Stimulated activated CD4-positive, alpha-beta T cell treated with anti-CD3 and anti-CD28 coated beads, Interleukin-15, amount 100 ng/mL, for 24 hours (primary cell): Measurements from ENCODE around the gene PRPF40B.

Experiments
- DNase-seq: peaks from one replicate; pipeline ENCODE4 v3.0.0-alpha.2; 2020

PRPF40B gene

DNA sequence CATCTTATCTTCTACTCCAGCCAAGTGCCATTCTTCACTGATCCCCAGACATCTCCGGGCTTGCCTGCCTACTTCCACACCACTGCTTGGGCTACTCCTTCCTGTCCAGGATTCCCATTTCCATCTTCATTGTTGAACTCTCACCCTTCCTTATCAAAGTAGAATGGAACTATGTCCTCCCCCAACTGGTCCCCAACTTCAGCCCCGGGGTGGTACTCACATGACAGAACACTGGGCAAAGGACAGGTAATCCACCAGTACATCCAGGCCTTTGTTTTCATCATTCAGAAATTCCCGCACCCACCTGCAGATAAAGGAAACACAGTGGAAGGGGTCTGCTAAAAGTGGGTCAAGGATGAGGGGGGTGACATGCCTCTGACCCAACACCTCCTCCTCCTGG is 38.4 kb downstream of the PRPF40B start:
- DNase-seq: no peak

DNA sequence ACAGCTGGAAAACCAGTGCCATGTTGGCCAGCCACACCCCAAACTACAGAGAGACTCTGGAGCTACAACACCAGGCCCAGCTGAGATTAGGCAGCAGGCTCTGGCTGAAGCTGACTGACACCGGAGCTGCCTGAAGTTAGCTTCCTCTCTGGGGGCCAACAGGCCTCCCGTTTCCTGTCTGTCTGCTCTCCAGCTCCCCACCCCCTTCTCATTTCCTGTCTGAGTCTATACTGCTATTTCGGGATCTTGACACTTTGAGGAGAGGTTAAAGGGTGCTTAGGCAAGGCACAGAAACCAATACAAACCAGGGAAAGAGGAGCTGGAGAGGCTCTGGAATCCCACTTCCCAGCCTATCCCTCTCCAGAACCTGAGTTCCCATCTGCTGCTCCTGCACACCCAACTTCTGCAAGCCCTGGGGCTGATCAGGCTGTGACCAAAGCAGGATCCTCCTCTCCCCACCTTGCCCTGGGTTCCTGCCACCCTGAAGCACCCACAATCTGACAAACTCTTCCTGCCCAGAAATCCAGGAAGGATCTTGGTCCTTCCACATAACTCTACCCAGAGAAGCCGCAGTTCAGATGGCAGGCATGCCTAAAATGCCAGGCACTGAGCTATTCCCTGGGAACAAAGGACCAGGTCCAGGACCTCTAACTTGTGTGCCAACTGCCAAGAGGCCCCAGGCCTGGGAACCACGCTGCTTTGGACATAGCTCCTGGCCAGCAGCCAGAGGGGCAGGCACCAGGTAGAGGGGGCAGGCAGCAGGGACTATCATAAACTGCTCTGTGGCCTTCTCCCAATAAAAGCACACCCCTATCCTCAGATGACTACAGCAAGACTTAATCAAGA is 39.9 kb downstream of the PRPF40B start:
- DNase-seq: peak; percentile 80

DNA sequence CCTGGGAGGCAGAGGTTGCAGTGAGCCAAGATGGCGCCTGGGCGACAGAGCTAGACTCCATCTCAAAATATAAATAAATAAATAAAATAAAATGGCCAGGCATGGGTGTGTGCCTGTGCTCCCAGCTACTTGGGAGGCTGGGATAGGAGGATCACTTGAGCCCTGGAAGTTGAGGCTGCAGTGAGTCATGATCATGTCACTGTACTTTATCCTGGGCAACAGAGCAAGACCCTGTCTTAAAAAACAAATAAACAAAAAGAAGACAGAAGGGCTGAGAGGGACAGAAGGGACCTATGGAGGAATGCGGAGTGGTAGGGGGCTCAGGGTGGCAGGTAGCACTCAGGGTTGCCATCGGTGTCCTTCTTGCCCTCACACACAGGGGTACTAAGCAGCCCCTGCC is 40.8 kb downstream of the PRPF40B start:
- no peak for DNase-seq

DNA sequence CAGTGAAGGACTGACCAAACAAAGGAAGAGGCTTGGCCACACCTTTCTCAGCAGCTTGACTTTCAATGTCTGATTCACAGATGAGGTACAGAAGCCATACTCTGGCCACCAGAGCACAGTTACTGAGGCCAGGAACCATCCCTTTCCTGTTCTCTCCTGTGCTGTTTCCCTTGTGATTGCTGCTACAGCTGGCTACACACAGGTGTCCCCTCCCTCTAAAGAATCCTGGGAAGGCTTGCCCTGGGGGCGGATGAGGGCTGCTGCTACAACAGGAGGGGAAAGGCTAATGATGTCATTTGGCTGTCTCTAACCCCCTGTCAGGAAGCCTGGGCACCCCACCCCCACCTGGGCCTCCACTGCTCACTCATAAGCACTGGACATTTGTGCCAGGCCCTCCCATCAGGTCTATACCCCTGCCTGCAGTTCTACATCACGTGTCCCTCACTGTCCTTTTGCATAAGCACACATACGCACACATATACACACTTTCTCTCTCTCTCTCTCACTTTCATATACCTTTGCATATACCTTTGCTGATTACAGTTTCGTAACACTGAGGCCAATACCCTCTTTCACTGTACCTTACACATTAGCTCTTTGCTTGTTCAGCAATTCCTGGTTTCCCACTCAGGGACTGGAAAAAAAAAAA is 41.4 kb downstream of the PRPF40B start:
- no peak for DNase-seq

DNA sequence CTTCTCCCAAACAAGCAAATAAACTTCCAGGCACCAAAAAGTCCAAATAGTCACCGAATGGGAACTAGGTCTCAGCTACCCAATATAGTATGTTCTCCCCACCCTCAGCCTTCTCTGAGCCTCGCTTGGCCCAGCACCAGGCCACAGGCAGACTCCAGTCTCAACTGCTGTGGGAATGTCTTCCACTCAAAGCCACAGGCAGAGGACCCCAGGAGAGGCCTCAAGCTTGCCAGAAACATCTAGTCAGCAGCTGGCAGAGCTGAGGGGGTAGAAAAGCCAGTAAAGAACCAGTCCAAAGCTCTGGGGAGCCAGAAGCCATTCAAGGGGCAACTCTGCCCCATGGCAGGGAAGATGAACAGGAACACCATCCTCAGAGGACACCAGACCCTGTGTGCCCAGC is 42.0 kb downstream of the PRPF40B start:
- no peak for DNase-seq

DNA sequence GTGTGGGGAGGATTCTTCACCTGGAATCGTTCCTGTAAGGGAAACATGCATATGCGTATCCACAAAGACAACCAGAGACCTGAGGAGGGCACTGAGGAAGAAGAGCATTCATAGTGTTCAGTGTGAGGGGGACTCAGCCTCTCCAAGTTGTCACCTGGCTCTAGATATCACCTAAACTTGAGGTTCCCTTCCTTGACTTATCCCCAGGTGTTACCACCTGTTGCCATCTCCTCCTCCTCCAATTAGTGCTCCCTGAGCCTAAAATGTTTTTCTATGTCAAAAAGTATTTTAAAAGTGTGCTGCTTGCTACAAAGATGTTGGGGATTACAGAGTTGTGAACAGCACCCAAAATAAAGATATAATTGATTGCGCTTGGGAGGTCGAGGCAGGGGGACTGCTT is 42.8 kb downstream of the PRPF40B start:
- DNase-seq: no peak

DNA sequence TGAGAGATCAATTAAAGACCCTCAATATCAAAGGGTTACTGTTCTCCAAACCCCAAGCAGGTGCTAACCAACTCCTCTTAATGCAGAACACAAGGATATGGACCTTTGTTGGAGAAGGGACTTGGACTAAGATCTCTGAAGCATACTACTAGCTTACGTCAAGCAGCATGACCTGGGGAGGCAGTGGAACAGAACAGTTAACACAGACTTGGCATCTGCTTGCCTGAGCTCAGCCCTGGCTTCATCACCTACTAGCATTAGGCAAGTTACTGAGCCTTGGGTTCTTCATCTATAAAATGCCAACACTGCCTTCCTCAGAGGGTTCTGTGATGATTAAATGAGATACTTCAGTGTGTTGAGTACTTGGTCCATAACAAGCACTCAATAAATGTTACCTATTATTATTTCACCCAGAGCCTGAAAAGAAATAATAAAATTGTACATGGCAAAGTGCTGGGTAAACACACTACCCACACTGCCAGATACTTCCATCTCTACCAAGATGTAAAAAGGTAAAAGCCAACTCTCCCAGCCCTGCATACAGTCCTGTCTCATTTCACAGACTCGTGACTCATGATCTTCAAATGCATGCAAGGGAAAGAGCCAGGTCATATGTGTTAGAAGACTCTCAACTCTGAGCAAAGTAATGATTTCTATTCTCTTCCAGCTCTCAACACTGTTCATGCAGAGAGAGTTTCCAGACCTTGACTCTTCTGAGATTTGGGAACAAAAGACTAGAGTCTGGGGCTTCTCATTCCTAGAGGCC is 44.1 kb downstream of the PRPF40B start:
- DNase-seq: no peak

DNA sequence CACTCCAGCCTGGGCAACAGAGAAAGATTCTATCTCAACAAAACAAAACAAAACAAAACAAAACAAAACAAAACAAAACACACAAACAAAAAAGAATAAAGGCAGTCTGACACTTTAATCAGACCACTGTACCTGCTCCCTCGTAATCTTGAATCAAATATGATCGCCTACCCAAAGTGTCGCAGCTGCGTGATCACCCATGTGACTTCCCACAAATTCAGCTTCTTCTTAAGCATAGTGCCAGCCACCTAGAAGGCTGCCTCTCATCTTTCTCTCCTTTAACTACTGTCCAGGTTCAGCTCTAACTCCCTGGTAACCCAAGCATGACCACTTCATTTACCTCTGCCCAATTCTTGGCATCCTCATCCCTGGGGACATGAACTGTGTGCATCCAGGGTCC is 46.4 kb downstream of the PRPF40B start:
- no peak for DNase-seq

DNA sequence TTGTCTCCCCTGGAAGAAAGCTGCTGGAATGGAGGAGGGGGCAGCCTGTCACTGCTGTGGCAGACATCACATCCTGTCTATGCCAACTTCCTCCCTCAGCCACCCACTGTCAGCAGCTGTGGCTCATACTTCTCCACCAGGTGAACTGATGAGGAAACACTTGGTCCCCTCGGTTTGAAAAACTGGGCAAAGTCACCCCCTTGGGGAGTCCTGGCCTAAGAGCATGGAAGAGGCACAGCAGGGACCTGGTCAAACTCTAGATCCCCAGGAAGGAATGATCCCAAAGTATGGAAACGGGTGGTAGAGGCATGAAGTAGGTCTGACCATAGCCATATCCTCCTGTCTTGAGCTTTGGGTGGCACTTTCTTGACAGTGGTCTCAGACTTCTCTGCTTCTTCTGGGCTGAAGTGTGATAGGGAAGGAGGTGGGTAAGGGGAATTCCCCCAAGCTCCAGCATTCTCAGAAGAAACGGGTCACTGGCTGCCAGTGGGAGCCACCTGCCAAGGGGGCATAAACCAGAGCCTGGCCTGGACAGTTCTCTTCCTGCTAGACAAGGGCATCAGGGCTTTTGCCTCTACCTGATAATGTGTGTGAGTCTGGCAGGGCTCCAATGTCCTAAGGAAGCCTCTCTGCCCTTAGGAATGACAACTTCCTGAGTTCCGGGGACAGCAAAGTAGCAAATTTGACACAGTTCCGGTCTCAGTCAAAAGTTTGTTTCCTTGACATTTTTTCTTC is 47.8 kb downstream of the PRPF40B start:
- peak; percentile 66 for DNase-seq

DNA sequence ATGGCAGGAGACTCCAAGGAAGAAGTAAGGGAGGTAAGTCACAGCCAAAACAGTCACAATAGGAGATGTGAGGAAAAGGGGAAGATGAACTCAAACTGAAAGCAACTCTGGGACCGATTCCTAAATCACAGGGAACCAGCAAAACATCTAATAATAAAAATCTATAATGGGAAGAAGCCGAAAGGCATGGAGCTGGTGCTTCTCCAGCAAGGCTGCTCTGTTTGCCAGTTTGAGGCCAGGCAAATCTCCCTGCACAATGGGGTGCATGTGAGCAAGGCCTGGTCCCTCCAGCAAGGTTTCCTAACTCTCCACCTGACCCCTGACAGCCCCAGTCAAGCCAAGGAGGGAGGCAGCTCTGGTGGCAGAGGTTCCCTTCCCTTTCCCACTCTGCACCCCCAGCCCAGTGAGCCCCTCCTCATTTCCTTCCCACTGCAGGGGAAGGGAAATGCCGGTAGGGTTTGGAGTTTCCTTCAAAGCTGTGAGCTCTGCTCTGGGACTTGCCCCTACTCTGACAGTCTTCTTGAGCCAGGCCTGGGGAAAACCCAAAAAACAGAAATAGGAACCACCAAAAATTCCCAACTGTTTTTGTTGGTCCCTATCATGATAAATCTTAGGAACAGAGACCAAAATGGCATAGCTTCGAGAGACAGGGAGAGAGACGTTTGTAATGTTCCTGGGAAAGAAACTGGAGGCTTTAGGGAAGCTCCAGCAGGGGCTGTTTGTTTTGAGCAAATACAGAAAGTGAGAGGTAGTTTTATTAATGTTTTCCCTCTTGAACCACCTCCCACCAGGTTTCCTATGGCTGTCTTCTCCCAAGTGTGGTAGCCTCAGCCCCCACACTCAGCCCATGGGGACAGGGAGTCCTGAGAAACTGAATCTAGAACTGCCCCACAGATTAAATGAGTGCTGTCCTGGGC is 49.2 kb downstream of the PRPF40B start:
- no peak for DNase-seq

DNA sequence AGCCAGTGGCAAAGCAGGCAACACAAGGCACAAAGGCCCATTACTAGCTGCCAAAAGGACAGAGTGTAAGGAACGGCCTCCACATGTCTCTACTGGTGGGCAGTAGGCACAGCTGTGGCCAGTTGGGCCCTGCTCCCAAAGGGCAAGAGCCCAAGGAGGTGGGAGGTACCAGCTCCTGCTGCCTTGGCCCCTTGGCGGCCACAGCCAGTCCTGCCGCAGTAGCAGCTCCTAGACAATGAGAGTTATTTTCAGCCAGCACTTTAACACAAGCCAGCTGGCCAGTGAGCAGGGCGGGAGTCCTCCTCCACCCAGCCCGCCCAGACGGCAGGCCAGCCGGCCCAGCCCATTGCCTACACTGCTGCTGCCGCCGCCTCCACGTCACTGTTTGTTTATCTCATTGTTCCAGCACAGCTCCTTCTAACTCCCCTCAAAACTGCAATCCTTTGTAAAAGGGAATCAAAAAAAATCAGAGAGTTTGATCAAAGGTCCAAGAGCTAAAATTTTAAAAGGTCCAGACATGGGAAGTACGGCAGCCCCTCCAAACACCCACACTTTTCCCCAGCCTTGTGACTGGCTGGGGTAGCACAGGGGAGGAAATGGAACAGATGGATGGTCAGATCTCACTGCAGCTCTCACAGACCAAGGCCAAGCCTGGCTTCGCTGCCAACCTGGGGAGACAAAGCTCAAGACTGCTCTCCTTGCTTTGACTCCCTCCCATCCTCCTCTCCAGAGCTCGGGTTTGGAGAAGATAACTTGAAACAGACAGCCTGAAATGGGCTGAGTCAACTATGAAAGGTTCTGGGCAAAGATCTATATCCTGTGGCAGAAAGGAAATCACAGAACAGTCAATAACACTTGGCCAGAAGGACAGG is 50.3 kb downstream of the PRPF40B start:
- DNase-seq: no peak

DNA sequence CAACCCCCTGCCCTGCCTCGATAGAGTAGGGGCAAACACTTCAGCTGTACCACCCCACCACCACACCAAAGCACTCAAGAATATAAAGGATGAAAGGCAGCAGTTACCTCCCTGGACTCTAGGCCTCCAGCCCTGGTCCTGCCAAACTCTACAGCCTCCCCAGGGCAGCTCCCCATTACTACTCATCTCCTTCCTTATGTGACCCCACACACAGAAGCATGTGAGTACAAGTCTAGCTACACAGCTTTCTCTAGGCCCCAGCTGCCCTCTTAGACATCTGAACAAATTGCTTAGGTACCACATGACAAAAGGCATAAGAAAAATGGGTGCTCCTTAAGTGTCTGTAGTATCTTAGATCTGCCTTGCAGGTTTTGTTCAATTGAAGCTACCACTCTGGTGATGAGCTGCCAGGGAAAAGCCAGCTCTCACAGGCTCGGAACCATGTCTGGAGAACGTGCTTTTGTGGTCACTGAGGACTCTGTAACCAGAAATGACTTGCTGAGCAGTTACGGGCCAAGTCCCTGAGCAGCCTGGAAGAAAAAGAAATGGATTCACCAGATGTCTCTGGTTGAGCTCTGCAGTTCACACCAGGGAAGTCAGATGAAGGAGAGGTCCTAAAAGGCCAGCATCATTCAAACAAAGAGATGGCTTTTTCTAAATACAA is 51.1 kb downstream of the PRPF40B start:
- DNase-seq: no peak

DNA sequence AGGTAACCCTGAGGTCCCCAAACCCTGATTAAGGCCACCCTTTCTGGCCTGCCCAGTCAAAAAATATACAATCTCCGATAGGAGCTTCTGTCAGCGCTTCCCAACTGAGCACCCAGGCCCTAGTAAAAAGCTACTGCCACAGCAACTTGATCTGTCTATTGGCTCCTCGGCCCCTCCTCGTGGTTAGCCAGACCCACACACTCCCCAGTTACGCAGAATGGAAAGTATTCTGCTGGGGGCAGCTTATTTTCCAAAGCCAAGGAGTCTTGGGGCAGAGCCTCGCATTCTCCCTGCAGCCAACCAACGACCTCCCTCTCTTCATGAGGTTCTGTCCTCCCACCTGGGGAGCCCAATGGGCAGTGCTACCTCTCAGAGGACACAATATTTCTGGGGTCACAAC is 51.8 kb downstream of the PRPF40B start:
- no peak for DNase-seq

DNA sequence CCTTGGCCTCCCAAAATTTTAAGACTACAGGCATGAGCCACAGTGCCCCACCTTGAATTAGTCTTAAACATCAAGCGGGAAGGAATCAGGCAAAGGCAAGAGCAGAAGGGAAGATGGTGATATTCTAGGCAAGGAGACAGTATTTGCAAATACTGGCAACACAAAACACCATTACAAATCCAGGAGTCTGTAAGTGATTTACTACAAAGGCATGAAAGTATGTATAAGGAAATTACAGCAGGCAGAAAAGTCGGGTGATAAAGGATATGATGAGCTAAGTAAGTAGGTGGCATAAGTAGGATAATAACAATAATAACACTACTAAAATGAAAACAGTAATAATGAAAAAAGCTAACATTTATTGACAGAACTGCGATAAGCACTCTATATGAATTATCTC is 55.4 kb downstream of the PRPF40B start:
- DNase-seq: no peak

DNA sequence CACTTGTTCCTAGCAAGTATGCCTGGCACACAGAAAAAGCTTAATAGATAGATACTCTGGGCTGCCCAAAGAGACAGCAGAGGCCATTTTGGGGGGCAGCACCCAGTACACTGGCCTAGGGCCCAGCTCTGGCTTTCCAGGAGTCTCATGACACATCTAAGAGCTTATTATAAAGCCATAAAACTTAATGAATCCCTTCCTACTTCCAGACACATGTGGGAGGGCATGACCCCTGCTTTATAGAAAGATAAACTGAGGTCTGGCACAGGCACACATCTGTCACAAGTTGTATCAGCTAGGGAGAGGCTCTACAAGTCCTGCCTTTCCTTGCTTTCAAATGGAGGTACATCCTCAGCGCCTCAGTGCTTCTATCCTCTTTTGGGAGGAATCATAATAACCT is 56.7 kb downstream of the PRPF40B start:
- DNase-seq: no peak

DNA sequence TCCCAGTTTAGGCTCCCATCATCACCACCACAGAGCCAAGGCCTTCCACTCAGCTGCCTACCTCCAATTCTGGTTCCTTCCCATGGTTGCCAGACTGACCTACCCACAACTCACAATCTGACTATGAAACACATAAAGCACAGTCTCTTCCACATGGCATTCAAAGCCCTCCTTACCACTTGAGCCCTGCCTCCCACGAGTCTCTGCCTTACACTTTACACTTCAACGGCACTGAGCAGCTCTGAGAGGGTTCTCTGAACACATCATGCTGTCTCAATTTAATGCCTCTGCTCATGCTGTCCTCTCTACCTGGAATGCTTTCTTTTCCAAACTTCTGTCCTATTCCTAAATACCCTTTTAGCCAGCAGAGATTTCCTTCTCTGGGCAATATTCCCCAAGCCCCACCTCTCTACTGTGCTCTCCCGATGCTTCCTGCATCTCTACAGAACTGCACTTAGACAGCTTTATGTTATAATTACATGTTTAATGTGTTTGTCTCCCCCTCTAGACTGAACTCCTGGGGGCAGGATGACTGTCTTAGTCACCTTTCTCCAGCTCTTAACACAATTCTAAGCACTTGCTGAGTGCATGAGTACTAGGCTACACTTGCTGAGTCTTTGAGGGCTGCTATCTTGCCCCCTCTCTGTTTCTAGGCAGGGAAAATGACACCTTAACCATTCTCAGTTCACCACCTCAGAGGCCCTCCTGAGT is 60.4 kb downstream of the PRPF40B start:
- no peak for DNase-seq

DNA sequence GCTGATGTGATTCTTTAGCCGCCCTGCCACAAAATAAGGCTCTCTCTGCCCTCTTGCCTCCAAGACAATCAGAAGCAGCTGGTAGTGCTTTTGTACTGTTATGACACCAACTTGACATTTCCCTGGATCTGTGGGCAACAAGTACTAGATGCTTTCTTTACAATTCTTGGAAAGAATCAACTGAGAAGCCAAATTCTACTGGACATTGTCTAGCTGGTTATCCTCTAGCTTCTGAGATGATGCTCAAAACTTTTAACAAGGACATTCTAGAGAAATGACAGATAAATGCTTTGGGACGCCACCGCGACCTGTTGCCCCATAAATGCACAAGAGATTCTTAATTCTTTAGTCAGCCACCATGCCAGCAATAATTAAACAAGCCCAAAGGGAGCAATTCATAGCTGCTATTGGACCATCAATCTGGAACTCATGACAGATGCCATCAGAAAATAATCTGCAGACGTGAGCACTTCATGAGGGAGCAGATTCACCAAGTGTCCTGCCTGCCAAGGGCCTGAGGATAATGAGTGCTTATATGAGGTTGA is 61.0 kb downstream of the PRPF40B start:
- no peak for DNase-seq

DNA sequence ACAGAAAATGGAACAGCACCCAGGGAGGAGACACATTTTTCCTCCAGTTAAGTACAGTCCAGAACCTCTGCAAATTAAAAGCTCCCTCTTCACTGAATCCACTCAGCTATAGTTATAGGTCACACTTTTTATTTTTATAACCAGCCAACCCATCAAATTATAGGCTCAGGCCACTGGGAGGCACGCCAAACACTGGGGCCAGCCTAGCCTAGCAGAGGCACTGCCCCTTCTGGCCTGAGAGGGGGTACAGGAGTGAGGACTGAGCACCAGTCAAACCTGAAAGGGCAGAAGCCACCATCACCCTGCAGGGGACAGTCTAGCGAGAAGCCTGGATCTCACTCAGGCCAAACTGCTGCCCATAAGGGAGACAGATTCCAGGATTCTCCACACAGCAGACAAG is 64.6 kb downstream of the PRPF40B start:
- no peak for DNase-seq

DNA sequence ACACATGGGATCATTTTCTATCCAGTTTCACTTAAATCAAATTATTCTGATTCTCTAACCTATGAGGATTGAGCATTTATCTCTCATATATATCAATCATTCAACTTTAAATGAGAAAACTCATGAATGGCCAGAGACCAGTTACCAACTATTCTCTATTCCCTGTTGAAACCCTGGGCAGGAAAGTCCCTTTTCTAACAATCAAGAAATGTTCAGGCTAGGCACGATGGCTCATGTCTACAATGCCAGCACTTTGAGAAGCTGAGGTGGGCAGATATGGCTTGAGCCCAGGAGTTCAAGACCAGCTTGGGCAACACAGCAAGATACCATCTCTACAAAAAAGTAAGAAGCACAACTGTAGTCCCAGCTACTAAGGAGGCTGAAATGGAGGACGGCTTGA is 65.9 kb downstream of the PRPF40B start:
- no peak for DNase-seq
